Cardiac muscle cell (in vitro differentiated cells and primary cell): Measurements from ENCODE around the gene PAFAH1B1. TPM values are rescaled to one million over a fixed set of nuclear protein-coding genes. Genes with fewer than 3 reads are reported as not detected.

ENCODE experiments used
- DNase-seq, 2 donors: peaks; one replicate each; pipeline versions ENCODE4 v3.0.0 to v3.0.0-alpha.2; 2010 to 2017; ENCODE audit warnings: low read depth in 1 of 2, low spot score in 1 of 2
- H3K27ac ChIP-seq: fragments of 200-600 bp; sonication (generic); 2 replicates; pipeline ENCODE4 v1.5.1; 2016
- H3K27me3 ChIP-seq: fragments of 200-600 bp; sonication (generic); 2 replicates; pipeline ENCODE4 v1.6.0; 2016; ENCODE audit warnings: control low read depth
- H3K36me3 ChIP-seq: fragments of 200-600 bp; sonication (generic); 2 replicates; pipeline ENCODE4 v1.5.1; 2016; ENCODE audit warnings: control low read depth
- H3K4me1 ChIP-seq: fragments of 200-600 bp; sonication (generic); 2 replicates; pipeline ENCODE4 v1.8.1; 2017; ENCODE audit warnings: low read depth, mild to moderate bottlenecking, mixed run types
- H3K4me3 ChIP-seq: fragments of 200-600 bp; sonication (generic); 2 replicates; pipeline ENCODE4 v1.5.1; 2016; ENCODE audit warnings: mild to moderate bottlenecking
- H3K9me3 ChIP-seq: fragments of 200-600 bp; sonication (generic); 2 replicates; pipeline ENCODE4 v1.5.1; 2017; ENCODE audit warnings: low read depth, mild to moderate bottlenecking, control low read depth
- CTCF ChIP-seq: IDR thresholded peaks from 2 replicates; pipeline ENCODE4 v1.5.1; 2012; ENCODE audit warnings: low read depth, mild to moderate bottlenecking, low read length
- polyA plus RNA-seq: library from polyadenylated mRNA; unstranded; fragments of >200 nt; fragmentation: Nextera tagmentation; extraction: Ambion mirVana; gene quantifications from 2 replicates; pipeline ENCODE4 v1.2.1, GENCODE V29; 2016
- total RNA-seq: library from RNA; depleted of rRNA; stranded (reverse); fragments of >200 nt; gene quantifications from 2 replicates; pipeline ENCODE4 v1.2.3, GENCODE V29; 2016

Gene PAFAH1B1
- total and polyA plus RNA-seq, 2 experiments from 2014 or later = 49.3 to 79.3 TPM

- TF ChIP-seq CTCF = no peak
- H3K4me3 ChIP-seq = peak overlapping the region; percentile 69
- H3K36me3 ChIP-seq = no peaks in the 10 kb centered on the region
- DNase-seq = no peak
- H3K4me1 ChIP-seq = peaks cover 30% of the 10 kb centered on the region
- no peaks in the 10 kb centered on the region for H3K27me3 ChIP-seq
- peak overlapping the region; percentile 31 for H3K27ac ChIP-seq
- H3K9me3 ChIP-seq = no peaks in the 10 kb centered on the region
Measured at GRCh38 chr17:2712300-2713043, 119.0 kb downstream of the PAFAH1B1 start.

GRCh38 chr17:2713881-2714280, 120.4 kb downstream of the PAFAH1B1 start:
- TF ChIP-seq CTCF = no peak
- no peak overlapping the region for H3K4me3 ChIP-seq
- H3K36me3 ChIP-seq = no peaks in the 10 kb centered on the region
- H3K27ac ChIP-seq = no peak overlapping the region
- no peaks in the 10 kb centered on the region for H3K27me3 ChIP-seq
- peaks cover 19% of the 10 kb centered on the region for H3K4me1 ChIP-seq
- DNase-seq = no peak
- no peaks in the 10 kb centered on the region for H3K9me3 ChIP-seq

- no peaks in the 10 kb centered on the region for H3K36me3 ChIP-seq
- peaks cover 5% of the 10 kb centered on the region for H3K4me1 ChIP-seq
- no peaks in the 10 kb centered on the region for H3K27me3 ChIP-seq
- no peak for TF ChIP-seq CTCF
- DNase-seq = no peak
- no peak overlapping the region for H3K4me3 ChIP-seq
- H3K9me3 ChIP-seq = no peaks in the 10 kb centered on the region
- no peak overlapping the region for H3K27ac ChIP-seq
Measured at GRCh38 chr17:2716649-2717048, 123.2 kb downstream of the PAFAH1B1 start.

- Histone ChIP-seq H3K27me3 (peaks cover 3% of the 10 kb centered on the region), H3K4me1 (no peaks in the 10 kb centered on the region), H3K4me3 (no peak overlapping the region), H3K27ac (no peak overlapping the region), H3K9me3 (no peaks in the 10 kb centered on the region), H3K36me3 (no peaks in the 10 kb centered on the region)
- no peak for TF ChIP-seq CTCF
- no peak for DNase-seq
Measured at GRCh38 chr17:2718150-2718938, 124.9 kb downstream of the PAFAH1B1 start.

- TF ChIP-seq CTCF = no peak
- Histone ChIP-seq H3K4me1 (no peaks in the 10 kb centered on the region), H3K9me3 (no peaks in the 10 kb centered on the region), H3K27ac (no peak overlapping the region), H3K4me3 (no peak overlapping the region), H3K36me3 (no peaks in the 10 kb centered on the region), H3K27me3 (peaks cover 18% of the 10 kb centered on the region)
- DNase-seq = no peak
Measured at GRCh38 chr17:2719861-2720260, 126.4 kb downstream of the PAFAH1B1 start.
